GM10847 (cell line): Measurements from ENCODE around the gene GRAMD1A.

Source experiments
- POLR2A ChIP-seq: IDR thresholded peaks from 2 replicates; pipeline ENCODE4 v1.6.1; 2011; ENCODE audit not compliant: insufficient read length; ENCODE audit errors: extremely low read depth

Gene GRAMD1A

DNA sequence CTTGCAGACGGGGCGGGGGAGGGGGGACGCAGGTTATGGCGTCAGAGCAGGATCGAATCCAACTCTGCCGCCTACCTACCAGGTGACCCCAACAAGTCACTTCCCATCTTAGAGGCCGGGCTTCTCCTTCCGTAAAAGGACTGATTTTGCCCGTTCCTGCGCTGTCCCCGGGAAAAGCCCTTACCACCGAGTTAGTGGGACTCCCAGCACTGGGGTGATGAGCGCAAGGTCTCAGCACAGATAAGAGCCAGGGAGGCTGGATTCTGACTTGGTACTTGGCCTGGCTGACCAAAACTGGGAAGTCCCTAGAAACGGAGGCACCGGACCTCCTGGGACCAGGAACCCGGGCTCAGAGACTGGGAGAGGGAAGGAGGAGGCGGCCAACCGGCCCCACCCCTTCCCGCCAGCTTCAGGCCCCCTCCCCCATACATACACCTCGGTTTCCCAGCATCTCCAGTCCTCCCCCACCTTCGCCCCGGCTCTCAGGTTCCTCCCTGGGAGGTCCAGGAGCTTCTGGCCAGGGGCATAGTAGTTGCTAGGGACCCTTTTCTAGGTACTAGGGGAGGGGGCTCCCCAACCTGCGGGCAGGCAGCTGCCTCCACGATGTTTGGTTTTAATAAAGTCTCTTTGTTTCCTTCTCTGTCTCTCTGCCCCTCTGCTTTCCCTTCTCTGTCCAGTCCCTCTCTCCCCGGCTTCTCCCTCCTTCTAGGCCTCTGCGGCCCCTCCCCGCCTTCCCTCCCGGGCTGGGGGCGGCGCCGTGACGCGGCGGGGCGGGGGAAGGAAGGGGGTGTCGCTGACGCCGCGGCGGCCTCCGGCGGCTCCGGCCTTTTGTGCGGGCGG is at the start of gene GRAMD1A:
Gene GRAMD1A, plus strand, starts transcription at position 826 of the 840 bp plus-strand sequence. CDS start 156 bp downstream, outside the sequence.
- peak; percentile 32 for TF ChIP-seq POLR2A

DNA sequence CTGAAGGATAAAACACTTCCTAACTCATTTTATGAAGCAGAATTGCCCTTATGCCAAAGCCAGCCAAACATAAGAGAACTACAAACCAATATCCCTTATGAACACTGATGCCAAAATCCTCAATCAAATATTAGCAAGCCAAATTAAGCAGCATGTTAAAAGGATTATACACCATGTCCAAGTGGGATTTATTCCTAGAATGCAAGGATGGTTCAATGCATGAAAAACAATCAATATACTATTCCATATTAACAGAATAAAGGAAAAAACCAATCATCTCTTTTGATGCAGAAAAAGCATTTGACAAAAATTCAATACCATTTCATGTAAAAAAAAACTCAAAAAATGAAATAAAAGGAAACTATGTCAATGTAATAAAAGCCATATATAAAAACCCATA is 47.0 kb upstream of the GRAMD1A start:
- no peak for TF ChIP-seq POLR2A

DNA sequence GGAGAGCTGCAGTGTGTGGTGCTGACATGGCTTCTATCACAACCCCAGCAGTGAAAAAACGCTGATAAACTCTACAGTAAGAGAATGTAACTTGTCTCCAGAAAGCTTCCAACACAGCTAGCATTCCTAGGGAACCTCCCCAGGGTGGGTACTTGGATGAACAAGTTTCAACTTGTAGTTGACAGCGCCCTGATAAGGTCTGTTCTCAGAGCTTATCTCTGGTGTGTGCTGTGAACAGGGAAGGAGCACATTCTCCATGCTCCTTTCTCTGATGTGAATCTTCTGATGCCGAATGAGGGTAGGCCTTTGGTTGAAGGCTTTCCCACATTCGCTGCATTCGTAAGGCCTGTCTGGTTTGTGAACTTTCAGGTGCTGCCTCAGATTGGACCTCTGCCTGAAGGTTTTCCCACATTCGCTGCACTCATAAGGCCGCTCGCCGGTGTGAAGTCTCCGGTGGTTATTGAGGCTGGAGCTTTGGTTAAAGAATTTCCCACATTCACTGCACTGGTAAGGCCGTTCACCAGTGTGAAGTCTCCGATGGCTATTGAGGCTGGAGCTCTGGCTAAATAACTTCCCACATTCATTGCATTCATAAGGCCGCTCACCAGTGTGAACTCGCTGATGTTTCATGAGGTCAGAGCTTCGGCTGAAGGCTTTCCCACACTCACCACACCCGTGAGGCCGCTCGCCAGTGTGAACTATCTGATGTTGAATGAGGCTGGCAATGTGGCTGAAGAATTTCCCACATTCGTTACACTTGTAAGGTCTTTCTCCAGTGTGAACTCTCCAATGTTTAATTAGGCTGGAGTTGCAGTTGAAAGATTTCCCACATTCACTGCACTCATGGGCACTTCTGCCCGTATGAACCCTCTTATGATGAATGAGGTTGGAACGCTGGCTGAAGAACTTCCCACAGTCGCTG is 42.0 kb upstream of the GRAMD1A start:
- no peak for TF ChIP-seq POLR2A

DNA sequence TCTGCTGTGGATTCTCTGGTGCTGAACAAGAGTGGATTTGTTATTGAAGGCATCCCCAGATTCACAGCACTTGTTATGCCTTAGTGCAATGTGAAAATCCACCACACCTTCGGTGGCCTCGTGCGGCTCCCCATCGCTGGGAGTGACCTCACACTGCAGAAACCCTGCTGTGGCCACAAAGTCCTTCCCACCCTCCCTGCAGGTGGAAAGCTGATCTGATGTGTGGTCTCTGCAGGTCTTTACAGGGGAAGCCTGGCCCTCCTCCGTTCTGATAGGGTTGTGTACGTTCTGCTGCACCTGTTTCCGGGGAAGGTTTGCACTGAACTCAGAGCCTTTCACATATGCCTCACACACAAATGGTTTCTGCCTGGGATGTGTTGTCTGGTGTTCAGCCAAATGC is 41.1 kb upstream of the GRAMD1A start:
- no peak for TF ChIP-seq POLR2A

DNA sequence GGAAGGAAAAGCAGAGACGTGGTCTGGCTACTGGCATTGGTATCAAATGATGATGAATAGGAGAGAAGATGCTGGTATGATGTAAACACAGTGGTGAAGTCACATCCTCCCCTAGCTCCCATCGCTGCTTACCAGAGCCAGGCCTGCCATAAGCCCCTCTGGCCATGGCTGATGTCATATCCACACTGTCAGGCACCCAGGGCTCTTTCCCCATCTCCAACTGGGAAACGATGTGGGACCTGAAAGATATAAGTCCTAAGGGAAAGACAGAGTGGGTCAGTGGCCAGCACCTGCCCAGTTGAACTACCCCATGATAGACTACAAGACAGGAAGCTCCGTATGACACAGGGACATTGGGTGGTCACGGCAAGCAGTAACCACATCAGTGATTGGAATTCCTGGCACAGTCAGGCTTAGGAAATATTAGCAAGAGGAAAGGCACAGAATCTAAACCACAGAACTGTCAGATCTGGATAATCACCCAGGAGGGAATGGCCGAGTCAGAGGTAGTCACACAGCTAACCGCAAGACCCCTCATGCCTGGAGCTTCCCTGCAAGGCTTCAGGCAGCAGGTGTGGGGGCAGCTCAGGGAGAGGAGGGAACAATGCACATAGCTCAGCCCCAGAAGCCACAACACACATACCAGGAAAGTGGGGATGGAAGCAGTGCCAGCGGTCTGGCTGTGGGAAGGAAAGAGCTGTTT is 39.9 kb upstream of the GRAMD1A start:
- TF ChIP-seq POLR2A = no peak

DNA sequence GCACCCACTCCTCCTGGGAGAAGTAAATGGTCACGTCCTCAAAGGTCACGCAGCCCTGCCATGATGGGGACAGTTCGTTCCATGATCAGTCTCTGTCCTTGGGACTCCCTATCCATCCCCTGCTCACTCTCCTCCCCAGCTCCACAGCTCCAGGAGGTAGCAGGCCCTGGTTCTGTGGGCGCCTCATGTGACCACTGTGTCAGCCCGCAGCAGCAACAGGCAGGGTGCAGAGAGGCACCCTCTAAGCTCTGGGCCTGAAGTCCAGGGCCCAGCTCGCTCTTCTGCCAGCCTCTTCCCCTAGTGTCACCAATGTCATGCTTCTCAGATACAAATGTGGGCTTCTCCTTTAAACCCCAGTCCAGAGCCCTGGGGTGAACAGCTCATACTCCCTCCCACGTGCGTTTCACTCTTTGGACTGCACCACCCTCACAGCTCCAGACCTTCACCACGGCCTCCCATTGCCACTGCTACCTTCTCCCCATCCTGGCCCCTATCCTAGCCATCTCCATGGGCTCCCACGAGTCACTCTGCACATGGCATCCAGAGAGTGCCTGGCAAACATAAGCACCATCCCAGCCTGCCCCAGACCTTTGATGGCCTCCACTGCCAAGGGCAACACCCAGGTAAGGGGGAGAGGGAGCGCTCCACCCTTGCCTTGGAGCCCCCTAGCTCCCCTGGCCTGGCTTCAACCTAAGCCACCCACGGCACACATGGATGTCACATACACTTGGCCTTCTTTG is 39.0 kb upstream of the GRAMD1A start:
- TF ChIP-seq POLR2A = no peak

DNA sequence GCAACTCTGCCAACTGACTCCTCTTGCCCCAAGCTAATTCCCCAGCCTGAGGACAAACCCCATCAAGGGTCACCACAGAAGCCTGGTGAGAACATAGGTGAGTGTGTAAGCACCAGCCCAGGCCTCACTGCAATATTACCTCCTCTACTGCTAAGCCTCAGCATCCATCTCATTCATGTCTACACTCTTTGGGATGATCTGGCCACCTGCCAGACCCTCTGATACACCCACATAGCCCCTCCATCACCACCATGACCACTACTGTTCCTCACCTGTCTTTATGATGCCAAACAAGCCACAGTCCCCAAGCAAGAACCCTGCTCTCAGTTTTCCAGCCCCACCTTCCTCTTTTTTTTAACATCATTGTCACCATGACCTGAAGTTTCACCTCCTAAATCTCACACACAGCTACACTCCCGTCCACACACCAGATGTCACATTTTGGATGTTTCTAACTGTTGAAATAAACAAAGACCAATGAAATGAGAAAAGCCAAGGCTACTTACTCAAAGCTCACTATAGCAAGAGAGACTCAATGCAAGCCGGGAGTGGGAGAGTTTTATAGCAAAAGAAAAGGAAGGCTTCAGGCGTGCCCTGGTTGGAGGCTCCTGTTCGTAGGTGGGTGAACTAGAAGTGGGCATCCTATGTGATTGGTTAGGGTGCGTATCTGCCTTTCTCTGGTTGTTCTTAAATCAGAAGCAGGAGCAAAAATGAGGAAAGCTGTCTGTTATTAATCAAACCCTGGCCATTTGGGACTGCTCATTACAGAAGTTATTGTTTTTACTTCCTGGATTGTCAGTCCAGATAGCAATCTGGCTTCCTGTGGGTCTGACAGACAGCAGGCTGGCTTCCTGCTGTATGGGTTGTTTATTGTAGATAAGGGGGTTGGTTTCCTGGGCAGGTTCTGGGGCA is 38.1 kb upstream of the GRAMD1A start:
- TF ChIP-seq POLR2A = no peak

DNA sequence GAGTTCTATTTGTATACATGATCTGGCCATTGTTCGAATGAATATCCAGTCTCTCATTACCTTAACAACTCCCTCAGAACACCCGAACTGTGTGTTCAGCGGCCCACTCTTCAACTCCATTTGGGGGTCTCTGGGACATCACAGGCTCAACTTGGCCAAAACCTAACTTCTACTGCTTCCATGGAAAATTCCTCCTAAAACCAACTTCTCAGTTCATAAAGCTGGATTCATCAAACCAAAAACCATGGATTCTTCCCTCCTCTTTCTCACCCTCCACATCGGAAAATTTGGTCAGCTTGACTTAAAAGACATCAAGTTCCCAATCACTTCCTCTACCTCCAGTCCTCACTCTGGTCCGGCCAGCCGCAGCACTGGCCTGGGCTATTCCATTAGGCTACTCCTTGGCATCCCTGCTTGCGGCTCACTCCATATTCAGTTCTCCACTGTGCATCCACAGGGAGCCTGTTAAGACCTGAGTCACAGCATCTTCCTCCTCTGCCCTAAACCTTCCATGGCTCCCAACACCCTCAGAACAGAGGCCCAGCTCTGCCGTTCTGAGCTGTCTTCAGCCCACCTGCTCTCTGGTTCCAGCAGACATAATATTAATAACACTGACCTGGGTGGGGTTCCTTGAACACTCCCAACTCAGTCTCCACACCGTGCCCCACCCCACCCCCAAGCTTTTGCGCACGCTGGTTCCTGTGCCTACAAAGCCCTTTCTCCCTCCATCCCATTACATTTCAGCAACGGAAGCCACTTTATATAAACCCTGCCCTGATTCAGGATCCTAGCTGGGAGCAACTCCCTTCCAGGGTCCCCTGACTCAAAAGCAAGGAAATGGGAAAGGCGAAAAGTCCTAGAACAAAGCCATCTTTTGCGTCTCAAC is 37.2 kb upstream of the GRAMD1A start:
- TF ChIP-seq POLR2A = no peak

DNA sequence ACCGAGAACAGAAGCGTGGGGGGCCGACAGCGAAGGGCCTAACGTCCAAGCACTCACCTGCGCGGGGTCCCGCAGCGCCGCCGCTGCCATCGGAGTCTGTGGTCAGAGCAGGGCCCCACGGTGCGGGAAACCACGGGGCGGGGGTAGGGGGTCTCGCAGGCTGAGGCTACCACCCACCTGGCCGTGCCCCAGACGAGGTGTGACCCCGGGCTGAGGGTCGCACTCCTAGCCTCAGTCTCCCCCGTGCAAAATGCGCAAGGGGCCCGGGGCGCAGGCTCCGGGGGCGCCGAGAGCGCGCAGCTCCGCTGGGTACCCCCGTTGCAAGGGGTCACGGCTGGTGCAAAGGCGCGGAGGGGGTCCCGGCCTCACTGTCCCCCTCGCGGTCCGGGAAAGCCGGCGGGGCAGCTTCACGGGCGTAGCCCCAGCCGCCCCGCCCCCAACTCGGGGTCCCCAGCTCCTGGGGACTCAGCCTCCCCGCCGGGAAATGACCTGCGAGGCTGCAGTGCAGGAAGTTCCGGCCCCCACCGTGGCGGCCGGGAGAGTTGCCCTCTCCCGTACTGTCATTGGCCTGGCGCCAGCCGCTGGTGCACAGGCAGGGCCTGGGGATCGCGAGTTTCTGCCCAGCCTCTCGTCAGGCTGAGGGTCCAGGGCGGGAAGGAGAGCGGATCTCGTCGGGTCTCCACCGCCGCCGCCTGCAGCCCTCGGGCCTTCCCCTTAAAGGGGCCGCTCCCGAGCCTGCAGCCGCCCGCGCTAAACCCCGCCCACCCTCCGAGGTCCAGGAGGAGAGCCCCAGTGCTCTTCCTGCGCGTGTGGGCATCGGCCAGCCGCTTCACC is 36.3 kb upstream of the GRAMD1A start, which contains the start of gene ZNF792:
Gene ZNF792, minus strand, starts transcription at position 657 of the 834 bp plus-strand sequence. Its CDS starts 567 bp downstream, at position 90.
- TF ChIP-seq POLR2A = peak; percentile 41

DNA sequence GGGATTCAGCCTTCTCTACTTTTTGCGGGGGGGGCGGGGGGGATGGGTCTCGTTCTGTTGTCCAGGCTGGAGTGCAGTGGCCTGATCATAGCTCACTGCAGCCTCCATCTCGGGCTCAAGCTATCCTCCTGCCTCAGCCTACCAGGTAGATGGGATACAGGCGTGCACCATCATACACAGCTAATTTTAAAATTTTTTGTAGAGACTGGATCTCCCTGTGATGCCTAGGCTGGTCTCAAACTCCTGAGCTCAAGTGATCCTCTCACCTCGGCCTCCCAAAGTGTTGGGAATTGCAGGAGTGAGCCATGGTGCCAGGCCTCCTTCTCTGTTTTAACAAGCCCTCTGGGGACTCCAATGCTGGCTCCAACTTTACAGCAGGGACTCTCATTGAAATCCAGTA is 35.5 kb upstream of the GRAMD1A start:
- TF ChIP-seq POLR2A = no peak

DNA sequence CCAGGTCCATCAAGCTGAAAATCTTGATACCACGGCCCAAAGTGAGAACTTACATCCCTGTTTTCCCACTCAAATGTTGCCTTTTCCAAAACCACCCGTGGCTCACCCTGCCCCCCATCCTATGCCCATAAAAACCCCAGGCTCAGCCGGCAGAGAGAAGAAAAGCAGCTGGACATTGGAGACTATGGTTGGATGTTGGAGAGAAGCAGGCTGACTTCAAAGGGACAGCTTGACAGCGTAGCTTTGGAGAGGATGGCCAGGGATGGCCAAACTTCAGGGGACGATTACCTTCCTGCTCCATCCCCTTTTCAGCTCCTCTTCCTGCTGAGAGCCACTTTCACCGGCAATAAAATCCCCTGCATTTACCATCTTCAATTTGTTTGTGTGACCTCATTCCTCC is 32.6 kb upstream of the GRAMD1A start:
- TF ChIP-seq POLR2A = no peak

DNA sequence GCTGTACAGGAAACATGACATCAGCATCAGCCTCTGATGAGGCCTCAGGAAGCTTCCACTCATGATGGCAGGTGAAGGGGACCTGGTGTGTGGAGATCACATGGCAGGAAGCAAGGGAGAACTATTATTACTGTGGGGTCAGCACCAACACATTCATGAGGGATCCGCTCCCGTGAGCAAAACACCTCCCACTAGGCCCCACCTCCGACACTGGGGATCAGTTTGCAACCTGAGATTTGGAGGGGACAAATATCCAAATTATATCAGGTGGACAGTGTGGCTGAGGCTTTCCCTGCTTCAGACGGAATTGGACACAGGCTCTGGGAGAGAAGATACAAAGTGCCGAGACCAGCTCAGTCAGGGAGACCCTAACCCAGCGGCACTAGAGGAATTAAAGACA is 30.4 kb upstream of the GRAMD1A start:
- no peak for TF ChIP-seq POLR2A
